SH-SY5Y (cell line): ENCODE data around the gene SORCS1.

Experiments used
- GATA2 ChIP-seq: IDR thresholded peaks from 2 replicates; pipeline ENCODE4 v1.6.1; 2011; ENCODE audit warnings: mild to moderate bottlenecking, low read depth, low read length
- GATA3 ChIP-seq: IDR thresholded peaks from 2 replicates; pipeline ENCODE4 v1.6.1; 2011; ENCODE audit warnings: low read depth, mild to moderate bottlenecking, low read length, moderate library complexity

GRCh38 chr10:106903180-106903579, 261.3 kb downstream of the SORCS1 start:
- TF ChIP-seq GATA2 (no peak), GATA3 (no peak)
